ENCODE measurements around the gene CBL.

Gene CBL

DNA sequence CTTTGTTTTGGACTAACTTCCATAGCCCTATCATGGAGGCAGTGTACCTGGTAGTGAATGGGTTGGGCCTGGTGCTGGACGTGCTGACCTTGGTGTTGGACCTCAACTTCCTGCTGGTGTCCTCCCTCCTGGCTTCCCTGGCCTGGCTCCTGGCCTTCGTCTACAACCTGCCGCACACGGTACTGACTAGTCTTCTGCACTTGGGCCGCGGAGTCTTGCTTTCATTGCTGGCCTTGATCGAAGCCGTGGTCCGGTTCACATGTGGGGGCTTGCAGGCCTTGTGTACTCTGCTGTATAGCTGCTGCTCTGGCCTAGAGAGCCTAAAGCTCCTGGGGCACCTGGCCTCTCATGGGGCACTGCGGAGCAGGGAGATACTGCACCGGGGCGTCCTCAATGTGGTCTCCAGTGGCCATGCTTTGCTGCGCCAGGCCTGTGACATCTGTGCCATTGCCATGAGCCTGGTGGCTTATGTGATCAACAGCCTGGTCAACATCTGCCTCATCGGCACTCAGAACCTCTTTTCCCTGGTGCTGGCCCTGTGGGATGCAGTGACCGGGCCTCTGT, 129.0 kb downstream of the CBL start:
- no peak for DNase-seq

DNA sequence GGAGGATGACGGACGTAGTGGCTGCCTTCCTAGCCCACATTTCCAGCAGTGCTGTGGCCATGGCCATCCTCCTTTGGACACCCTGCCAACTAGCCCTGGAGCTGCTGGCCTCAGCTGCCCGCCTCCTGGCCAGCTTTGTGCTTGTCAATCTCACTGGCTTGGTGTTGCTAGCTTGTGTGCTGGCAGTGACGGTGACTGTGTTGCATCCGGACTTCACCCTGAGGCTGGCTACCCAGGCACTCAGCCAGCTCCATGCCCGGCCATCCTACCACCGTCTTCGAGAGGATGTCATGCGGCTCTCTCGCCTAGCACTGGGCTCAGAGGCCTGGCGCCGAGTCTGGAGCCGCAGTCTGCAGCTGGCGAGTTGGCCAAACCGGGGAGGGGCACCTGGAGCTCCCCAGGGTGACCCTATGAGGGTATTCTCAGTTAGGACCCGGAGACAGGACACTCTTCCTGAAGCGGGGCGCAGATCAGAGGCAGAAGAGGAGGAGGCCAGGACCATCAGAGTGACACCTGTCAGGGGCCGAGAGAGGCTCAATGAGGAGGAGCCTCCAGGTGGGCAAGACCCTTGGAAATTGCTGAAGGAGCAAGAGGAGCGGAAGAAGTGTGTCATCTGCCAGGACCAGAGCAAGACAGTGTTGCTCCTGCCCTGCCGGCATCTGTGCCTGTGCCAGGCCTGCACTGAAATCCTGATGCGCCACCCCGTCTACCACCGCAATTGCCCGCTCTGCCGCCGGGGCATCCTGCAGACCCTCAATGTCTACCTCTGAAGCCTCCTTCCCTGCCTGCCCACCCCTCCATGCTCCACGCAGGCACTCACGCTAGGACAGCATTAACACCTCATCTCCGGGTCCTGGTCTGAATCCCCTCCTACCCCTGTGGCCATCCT, 129.8 kb downstream of the CBL start:
- no peak for DNase-seq

GRCh38 chr11:119336744-119337469, 130.8 kb downstream of the CBL start:
- no peak for DNase-seq

GRCh38 chr11:119337581-119338317, 131.6 kb downstream of the CBL start:
- DNase-seq, result no peak

GRCh38 chr11:119338318-119338890, 132.3 kb downstream of the CBL start:
- DNase-seq, result peak; percentile 42

DNA sequence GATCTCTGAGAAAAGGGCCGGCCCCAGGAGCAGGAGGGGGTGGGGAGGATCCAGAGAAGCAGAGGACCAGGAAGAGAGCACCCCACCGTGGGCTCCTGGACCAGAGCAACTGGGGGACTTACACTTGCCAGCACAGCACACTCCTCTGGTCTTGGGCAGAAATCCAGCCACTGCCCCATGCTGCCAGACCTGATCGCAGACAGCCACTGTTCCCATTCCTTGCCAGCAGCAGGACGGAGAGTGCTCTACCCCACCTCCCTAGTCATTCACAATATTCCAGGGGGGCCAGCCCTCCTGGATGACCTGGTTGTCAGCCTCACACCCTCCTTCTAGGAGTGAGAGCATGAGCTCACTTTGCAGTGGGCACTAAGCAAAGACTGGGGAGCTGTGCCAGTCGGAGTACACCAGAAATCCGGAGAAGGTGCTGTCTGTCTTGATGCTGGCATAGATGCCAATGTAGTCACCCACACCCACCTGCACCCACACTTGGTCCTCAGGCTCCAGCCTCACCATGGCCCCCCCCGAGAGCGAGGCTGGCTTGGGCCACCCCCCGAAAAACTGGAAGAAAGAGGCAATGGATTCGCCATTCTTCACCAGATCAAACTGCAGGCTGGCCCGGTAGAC, 132.9 kb downstream of the CBL start:
- no peak for DNase-seq

DNA sequence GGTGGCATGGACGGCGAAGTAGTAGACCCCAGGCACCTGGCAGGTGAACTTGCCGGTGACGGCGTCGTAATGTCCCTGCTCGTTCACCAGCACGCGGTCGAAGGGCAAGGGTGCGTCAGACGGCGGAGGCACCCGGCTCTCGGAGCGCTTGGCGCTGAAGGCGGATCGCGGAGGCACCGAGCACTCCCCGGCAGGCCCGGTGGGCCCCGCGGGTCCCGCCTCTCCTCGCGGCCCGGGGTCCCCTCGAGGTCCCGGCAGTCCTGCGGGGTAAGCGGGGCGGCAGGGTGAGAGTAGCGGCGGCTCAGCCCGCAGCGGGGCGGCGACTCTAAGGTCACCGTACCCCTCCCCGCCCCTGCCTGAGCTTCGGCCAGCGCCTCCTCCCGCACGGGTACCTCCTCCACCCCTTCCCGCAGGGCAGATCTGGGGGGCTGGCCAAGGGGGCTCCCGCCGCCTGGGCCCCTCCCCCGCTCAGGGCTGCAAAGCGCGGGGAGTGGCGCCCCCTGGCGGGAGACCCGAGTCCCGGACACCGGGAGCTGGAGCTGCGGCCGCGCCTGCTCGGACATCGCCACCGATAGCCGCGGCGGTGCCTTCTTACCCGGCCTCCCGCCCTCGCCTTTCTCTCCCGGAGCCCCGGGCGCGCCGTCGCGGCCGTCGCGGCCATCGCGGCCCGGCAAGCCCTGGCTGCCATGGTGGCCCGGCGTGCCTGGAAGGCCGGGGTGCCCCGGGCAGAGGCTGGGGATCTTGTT, 133.6 kb downstream of the CBL start:
- DNase-seq, result no peak

DNA sequence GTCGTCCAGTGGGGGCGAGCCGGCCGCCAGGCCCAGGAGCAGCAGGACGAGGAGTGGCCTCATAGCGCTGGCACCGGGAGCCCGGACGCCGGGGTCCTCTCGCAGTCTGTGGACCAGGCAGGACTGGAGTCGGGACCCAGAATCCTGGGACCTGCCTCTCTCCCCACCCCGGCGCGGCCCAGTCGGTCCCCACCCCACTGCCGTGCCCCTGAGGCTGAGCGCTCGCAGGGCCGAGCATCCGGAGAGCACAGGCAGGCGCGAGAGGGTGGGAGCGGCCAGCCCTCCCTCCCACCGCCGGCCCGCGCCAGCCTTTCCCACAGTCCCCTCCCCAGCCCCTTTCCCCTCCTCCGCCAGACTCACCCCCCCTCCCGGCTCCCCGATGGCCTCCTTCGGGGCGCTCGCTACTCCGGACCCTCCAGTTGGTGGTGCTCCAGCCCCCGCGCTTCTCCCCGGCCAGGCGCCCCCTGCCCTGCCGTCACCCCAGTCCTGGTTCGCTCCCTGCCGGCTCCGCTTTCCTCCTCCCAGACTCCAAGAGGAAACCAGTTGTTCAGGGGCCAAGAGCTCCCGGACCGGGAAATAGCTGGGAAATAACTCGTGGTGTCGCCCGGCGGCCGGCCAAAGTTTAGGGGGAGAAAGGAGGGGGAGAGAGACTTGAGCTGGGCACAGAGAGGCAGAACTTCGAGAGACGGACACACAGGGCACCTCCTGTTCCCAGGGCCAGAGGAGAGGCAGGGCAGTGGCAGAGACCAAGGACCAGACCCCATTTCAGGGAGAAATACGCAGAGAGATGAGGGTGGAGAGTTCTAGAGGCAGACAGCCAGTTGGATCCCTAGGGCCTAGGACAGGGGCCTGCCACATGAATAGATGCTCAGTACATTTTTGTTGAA, 134.4 kb downstream of the CBL start, which contains the start of gene C1QTNF5:
Gene C1QTNF5 (minus strand): TSS at position 549 of the 887 bp plus-strand sequence. CDS start 486 bp downstream, at position 63.
- DNase-seq, result no peak

DNA sequence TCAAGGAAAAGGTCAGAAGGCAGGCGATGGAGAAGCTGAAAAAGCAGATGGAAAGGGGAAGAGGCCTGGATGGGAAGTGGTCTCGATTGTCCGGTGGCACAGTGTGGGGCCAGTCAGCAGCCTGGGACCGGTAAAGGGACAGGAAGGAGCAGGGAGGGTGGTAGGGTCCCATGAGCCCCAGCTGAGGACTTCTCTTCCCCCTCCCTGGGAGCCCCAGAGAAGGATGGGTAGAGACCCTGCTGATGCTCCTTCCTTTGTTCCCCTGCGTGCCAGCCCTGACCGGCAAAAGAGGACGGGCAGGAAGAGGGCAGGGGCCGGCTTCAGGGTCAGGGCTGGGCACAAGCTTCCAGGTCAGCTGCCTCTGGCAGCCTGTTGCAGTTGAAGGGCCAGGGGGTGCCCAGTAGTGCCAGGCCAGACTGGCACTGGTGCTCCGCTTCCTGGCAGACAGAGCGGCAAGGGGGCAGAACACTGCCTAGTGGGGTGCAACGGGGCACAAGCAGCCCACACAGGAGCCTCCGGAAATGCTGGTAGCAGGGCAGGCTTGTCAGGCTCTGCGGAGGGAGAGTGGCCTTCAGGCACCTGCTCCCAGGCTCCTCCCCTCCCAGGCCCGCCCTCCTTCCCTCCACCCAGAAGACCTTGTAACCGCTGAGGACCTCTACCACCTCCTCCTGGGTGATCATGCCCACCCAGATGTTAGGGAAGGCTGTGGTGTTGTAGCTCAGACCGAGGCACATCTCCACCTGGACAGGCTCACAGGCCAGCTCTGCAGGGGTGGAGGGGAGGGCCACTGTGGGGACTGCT, 135.3 kb downstream of the CBL start:
- DNase-seq, result no peak

GRCh38 chr11:119342023-119342300, 135.8 kb downstream of the CBL start:
- DNase-seq, result no peak

DNA sequence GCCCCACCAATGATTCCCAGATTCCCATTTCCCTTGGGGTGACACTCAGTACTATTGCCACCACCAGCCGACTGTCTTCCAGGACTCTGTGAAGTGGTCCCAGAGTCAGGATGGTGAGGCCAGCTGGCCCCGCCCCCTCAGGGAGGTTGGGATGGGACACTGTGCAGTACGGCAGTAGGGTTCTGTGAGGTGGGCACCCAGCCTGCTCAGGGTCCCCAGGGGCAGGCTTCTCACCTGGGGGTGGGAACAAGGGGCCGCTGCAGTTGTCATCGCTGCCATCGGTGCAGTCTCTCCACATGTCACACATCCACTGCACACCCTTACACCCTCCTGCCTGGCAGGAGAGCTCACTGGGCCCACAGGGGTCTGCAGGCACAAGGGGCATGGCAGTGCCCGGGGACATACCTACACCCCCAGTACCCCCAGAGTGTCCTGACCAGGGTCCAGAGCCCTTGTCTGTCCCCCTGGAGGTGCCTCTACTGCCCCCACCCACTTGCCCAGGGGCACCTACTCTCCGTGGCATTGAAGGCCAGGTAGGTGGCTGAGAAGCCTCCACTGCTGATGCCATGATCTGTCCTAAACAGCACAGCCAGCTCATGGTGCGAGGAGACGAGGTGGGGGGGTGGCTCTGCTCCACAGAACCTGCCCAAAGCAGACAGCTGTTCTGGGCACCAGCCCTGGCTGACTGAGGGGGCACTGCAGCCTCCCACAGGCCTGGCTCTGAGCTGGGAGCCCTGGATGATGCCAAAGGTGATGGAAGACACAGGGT, 136.4 kb downstream of the CBL start:
- no peak for DNase-seq

GRCh38 chr11:119343726-119344125, 137.6 kb downstream of the CBL start:
- DNase-seq, result no peak

DNA sequence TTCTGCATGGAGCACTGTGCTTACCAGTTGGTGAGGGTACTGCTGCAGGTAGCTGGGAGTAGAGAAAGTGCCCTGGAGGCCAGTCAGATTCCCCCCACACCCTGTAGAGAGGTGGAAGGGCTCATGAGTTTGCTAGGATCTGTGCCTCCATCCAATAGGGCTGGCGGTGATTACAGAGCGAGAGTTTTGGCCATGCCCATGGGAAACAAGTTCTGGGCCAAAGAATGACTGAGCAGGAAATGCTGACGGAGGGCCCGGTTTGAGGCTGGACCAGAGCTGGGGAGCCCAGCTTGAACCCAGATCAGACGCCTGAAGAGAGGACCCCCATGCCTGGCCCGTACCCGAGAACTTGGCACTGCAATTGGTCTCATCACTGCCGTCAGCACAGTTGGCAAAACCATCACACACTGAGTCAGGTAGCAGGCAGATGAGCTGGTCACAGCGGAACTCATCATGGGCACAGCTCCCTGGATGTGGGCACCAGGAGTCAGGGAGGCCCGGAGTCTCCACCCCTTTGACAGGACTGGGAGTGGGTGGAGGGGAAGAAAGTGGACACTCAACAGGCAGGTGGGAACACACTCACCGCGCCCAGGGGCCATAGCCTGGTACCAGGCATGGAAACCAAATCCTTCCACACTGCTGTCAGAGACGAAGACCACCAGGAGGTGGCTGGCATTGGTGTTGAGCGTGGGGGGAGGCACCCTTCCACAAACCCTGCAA, 138.3 kb downstream of the CBL start:
- no peak for DNase-seq

- no peak for DNase-seq
These were observed 139.5 kb downstream of the CBL start for GRCh38 chr11:119345685-119346084.

GRCh38 chr11:119346605-119347004, 140.5 kb downstream of the CBL start, which contains the start of gene MFRP:
TSS of gene MFRP (minus strand) at chr11:119346705. CDS start at chr11:119346513, 192 bp downstream.
- DNase-seq, result no peak

DNA sequence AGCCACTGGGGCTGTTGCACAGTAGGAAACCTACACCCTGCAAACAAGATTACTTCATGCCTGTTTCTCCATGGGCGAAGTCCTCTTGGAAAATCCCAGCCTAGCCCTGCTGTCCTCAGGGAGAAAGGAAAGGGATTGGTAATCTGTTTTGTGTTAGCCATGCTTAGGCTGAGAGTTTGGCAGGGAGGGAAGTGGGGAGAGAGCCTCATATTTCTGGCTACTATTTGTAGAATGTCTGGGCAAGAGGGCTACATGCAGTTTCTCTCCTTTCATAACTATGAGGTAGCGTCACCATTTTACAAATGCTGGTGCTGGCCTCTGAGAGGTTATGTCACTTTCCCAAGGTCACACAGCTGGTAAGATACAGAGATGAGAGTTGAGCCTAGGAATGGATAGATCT, 141.1 kb downstream of the CBL start:
- DNase-seq, result no peak

DNA sequence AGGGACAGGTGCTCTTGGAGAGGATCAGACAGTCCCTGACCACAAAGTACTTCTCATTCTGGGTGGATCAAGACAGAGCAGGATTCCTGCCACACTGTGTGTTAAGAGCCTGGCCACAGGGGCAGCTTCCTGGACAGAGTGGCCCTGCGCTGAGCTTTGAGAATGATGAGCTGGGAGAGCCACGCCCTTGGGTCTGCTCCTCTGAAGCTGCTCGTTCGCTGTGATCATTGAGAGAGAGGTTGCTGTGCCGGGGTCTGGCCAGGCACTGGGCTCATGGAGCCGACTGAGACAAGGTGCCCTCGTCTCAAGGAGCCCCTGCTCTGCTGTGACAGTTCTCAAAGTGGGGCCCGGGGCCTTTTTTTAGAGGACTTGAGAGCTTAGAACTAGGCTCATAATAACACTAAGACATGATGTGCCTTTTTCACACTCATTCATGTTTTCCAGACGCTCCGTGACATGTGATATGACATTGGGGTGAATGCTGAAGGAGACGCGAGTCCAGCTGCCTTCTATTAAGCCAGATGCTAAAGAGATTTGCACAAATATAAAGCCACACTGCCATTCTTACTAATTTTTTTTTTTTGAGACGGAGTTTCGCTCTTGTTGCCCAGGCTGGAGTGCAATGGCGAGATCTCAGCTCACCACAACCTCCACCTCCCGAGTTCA, 141.9 kb downstream of the CBL start:
- no peak for DNase-seq

GRCh38 chr11:119350302-119350701, 144.2 kb downstream of the CBL start:
- no peak for DNase-seq
